ENCODE data around the gene HMOX1.

The HMOX1 gene

GRCh38 chr22:35380537-35381423 is at the start of gene HMOX1:
HMOX1 (plus strand) TSS chr22:35381096; CDS start chr22:35381174, 78 bp downstream.
- no peak for DNase-seq

GRCh38 chr22:35332278-35332677 is 48.6 kb upstream of the HMOX1 start:
- no peak for DNase-seq

- DNase-seq: no peak
Measured at GRCh38 chr22:35333220-35333619, 47.7 kb upstream of the HMOX1 start.

- no peak for DNase-seq
Measured at GRCh38 chr22:35334004-35334403, 46.9 kb upstream of the HMOX1 start.

- no peak for DNase-seq
Measured at GRCh38 chr22:35335468-35335867, 45.4 kb upstream of the HMOX1 start.

GRCh38 chr22:35335936-35336781 is 44.7 kb upstream of the HMOX1 start:
- DNase-seq: no peak

GRCh38 chr22:35337932-35338331 is 43.0 kb upstream of the HMOX1 start:
- no peak for DNase-seq

- DNase-seq: no peak
Measured at GRCh38 chr22:35341090-35341874, 39.6 kb upstream of the HMOX1 start.

GRCh38 chr22:35342390-35342789 is 38.5 kb upstream of the HMOX1 start:
- no peak for DNase-seq

GRCh38 chr22:35343664-35344550 is 37.0 kb upstream of the HMOX1 start:
- DNase-seq: no peak

- DNase-seq: no peak
Measured at GRCh38 chr22:35344956-35345690, 35.8 kb upstream of the HMOX1 start.

- no peak for DNase-seq
Measured at GRCh38 chr22:35345808-35346505, 34.9 kb upstream of the HMOX1 start.

GRCh38 chr22:35346596-35347220 is 34.2 kb upstream of the HMOX1 start:
- no peak for DNase-seq

- no peak for DNase-seq
Measured at GRCh38 chr22:35347462-35347861, 33.4 kb upstream of the HMOX1 start.

GRCh38 chr22:35348026-35348590 is 32.8 kb upstream of the HMOX1 start:
- DNase-seq: no peak

- no peak for DNase-seq
Measured at GRCh38 chr22:35348703-35349102, 32.2 kb upstream of the HMOX1 start.

GRCh38 chr22:35349368-35349703 is 31.6 kb upstream of the HMOX1 start:
- no peak for DNase-seq

- DNase-seq: no peak
Measured at GRCh38 chr22:35349704-35350538, 31.0 kb upstream of the HMOX1 start.

All from NCI-H187 treated with DMSO at 0.1 percent for 48 hours (cell line).